ENCODE measurements around the gene TGFB3. TPM values are rescaled to one million over a fixed set of nuclear protein-coding genes. Genes with fewer than 3 reads are reported as not detected.
A peak's percentile ranks its signal among the peaks of the same experiment; 100 is the strongest.
"Not testable (repeated sequence)": the region's sequence is repeated elsewhere in the genome, so short reads cannot be mapped to it uniquely, and the experiment has no call there.

Gene TGFB3
- 2.4 and 3.6 TPM in 2 replicates for total RNA-seq

DNA sequence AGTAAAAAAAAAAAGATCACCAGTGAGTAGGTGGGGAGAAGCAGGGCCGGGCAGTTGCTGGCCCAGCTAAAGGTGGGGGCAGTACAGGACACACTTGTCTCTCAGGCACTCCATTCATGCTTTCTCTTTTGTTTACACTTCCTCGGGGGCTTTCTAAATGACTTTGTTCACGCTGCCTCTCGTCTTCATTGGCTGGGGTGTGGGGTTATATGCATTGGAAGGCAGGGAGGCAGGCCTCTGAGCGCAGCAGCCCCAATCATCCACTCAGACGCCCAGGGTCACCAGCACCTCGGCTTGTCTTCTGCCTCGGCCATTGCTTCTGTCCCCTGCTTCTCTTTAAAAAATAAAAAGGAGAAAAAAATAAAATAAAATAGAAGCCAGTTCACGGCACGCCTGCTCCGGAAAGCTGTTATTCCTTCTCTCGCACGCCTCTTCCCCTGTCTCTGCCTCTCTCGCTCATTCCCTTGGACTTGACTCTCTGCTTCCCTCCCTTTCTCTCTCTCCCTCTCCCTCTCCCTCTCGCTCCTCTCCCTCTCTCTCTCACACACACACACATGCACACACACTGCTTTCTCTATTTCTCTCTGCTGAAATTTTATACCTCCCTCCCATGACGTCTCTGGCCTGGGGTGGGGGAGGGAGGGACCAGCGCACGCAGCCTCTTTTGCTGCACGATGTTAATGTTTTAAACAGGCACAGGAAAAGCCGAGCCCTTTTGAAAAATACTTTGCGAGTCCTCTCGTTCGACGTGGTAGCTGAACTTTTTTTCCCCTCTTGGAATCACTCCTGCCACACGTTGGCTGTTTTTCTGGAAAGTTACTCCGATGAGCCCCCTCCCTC is at the start of gene TGFB3:
TGFB3 (minus strand) TSS at position 570 of the 840 bp plus-strand sequence. CDS start 1,102 bp downstream, outside the sequence.
- peaks cover 14% of the 10 kb centered on the region for H3K27me3 Mint-ChIP-seq
- intact Hi-C loops (cut with micrococcal nuclease) = loop anchor here (1.0 to 10.0 kb wide), 5 partner anchors 75 to 404 kb away; partner anchors contain the start of genes ERG28, GPATCH2L and TTLL5
- H3K36me3 Mint-ChIP-seq (ENCODE audit: low read depth) = peaks cover 2% of the 10 kb centered on the region

DNA sequence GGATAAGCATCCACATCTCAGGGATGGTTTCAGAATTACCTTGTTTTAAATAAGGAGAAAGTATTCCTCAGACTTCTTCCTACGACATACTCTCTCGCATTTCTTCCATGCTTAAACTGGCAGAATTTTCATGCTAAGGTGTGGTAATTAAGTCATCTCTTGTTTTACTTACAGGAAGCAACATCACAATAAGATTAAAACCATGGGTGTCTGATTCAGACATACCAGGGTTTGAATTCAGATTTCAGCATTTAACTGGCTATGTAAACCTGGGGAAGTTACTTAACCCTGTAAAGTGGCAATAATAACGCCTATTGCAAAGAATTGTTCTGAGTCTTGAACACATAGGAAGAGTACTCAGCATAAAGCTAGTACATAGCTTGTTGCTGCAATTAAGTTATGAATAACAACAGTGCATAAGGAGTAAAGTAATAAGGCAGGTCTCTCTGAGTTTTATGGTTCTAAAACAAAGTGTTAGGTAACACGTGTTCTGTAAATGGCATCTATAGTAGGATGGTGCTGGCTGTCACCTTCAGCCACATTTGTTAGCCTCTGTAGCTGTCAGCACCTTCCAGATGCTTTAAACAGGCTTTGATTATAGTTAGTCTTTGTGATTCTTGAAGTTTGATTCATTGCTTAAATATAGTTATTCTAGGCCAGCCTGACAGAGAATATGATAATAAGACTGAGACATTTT is 42.6 kb upstream of the TGFB3 start:
- Mint-ChIP-seq H3K36me3 (ENCODE audit: low read depth) (peaks cover 9% of the 10 kb centered on the region), H3K9me3 (peaks cover 13% of the 10 kb centered on the region), H3K27ac (no peak overlapping the region), H3K27me3 (no peaks in the 10 kb centered on the region), H3K4me3 (no peak overlapping the region), H3K4me1 (peaks cover 2% of the 10 kb centered on the region)
- intact Hi-C loops (cut with micrococcal nuclease) = no loop called here
- no peak for DNase-seq

More for the DNA sequence above, at the start of gene TGFB3:
- Mint-ChIP-seq H3K4me3 (peak within 1 kb of the TSS; percentile 84), H3K27ac (peak within 1 kb of the TSS; percentile 80), H3K4me1 (peaks cover 38% of the 10 kb centered on the region), H3K9me3 (no peaks in the 10 kb centered on the region)
- peak; percentile 82 for DNase-seq

DNA sequence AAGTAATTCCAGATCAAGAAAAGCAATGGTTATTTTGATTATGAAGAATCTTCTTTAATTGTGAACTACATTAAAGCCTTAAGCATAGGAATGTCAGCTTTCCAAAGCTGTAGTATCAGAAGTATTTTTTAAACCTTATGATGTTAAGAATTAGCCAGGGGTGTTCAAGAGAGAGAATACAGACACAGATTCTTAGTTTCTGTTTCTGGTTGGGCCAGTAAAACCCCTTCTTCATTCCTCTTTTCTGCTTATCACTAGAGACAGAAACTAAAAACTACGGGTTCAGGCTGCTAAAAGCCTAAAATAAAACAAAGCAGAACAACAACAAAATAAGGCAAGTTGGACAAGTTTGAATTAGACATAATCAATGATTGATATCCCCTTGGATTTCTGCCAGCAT is 42.0 kb upstream of the TGFB3 start:
- Mint-ChIP-seq H3K36me3 (ENCODE audit: low read depth) (peaks cover 10% of the 10 kb centered on the region), H3K9me3 (peaks cover 15% of the 10 kb centered on the region)

DNA sequence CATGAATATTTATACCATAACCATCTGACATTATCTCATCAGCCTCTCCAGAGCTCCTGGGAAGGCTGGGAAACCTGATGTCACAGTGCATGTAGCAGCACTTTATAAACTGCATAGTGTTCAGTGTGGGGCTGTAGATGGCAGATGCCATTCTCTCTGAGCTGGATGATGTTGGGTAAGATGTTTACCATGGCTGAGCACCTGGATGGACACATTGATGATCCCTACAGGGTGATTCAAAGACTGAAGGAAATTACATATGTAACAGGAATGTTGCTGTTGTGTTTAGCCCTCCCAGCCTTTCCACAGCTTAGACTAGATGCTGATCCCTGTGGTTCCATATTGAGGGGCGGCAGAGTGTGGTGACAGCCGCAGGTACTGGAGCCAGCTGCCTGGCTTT is 41.2 kb upstream of the TGFB3 start:
- intact Hi-C loops (cut with micrococcal nuclease) = no loop called here
- no peak overlapping the region for H3K27ac Mint-ChIP-seq

More for the DNA sequence above, 42.0 kb upstream of the TGFB3 start:
- peaks cover 2% of the 10 kb centered on the region for H3K4me1 Mint-ChIP-seq
- intact Hi-C loops (cut with micrococcal nuclease) = no loop called here
- H3K27ac Mint-ChIP-seq = no peak overlapping the region
- H3K27me3 Mint-ChIP-seq = no peaks in the 10 kb centered on the region
- DNase-seq = no peak
- H3K4me3 Mint-ChIP-seq = no peak overlapping the region

DNA sequence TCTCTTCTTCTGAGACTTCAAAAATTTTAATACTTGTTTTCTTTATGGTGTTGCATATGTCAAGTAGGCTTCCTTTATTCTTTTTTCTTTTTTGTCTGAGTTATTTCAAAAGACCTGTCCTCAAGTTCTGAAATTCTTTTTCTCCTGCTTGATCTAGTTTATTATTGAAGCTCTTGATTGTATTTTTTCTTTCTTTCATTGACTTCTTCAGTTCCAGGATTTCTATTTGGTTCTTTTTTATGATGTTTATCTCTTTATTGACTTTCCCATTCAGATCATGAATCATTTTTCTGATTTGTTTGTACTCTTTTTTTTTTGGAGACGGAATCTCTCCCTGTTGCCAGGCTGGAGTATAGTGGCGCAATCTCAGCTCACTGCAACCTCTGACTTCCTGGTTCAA is 37.9 kb upstream of the TGFB3 start:
- Mint-ChIP-seq H3K27me3 (no peaks in the 10 kb centered on the region), H3K27ac (no peak overlapping the region), H3K36me3 (ENCODE audit: low read depth) (peaks cover 10% of the 10 kb centered on the region), H3K9me3 (peaks cover 22% of the 10 kb centered on the region), H3K4me1 (peaks cover 2% of the 10 kb centered on the region), H3K4me3 (no peak overlapping the region)
- no peak for DNase-seq
- intact Hi-C loops (cut with micrococcal nuclease) = no loop called here

More for the DNA sequence above, 41.2 kb upstream of the TGFB3 start:
- Mint-ChIP-seq H3K4me1 (peaks cover 2% of the 10 kb centered on the region), H3K27me3 (no peaks in the 10 kb centered on the region), H3K4me3 (no peak overlapping the region), H3K36me3 (ENCODE audit: low read depth) (peaks cover 10% of the 10 kb centered on the region), H3K9me3 (peaks cover 15% of the 10 kb centered on the region)
- no peak for DNase-seq

GRCh38 chr14:76015668-76016067 is 33.9 kb upstream of the TGFB3 start:
- Mint-ChIP-seq H3K4me3 (no peak overlapping the region), H3K4me1 (no peaks in the 10 kb centered on the region), H3K27ac (no peak overlapping the region), H3K9me3 (peaks cover 22% of the 10 kb centered on the region), H3K27me3 (no peaks in the 10 kb centered on the region), H3K36me3 (ENCODE audit: low read depth) (peaks cover 10% of the 10 kb centered on the region)
- intact Hi-C loops (cut with micrococcal nuclease) = no loop called here
- DNase-seq = no peak

DNA sequence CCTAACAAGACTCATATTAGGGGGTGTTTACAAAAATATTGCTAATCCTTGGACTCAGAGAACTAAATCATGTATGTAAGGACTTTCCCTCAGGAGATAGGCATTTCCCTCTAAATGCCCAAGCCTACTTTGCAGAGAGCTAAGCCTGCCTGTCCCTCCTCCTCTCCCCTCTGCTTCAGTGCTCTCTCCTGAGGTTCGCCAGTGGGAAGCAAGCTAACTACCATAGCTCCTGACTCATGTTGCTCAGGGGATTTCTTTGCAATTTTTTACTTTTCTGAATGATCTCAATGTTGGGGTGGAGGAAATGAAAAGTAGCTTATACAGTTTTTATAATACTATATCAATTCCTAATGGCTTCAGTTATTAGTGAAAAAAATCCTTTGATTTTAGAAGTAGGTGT is 33.4 kb upstream of the TGFB3 start:
- DNase-seq = no peak
- H3K4me1 Mint-ChIP-seq = no peaks in the 10 kb centered on the region
- H3K27ac Mint-ChIP-seq = no peak overlapping the region
- H3K4me3 Mint-ChIP-seq = no peak overlapping the region
- H3K36me3 Mint-ChIP-seq (ENCODE audit: low read depth) = peaks cover 8% of the 10 kb centered on the region
- peaks cover 17% of the 10 kb centered on the region for H3K9me3 Mint-ChIP-seq
- intact Hi-C loops (cut with micrococcal nuclease) = no loop called here
- H3K27me3 Mint-ChIP-seq = no peaks in the 10 kb centered on the region

DNA sequence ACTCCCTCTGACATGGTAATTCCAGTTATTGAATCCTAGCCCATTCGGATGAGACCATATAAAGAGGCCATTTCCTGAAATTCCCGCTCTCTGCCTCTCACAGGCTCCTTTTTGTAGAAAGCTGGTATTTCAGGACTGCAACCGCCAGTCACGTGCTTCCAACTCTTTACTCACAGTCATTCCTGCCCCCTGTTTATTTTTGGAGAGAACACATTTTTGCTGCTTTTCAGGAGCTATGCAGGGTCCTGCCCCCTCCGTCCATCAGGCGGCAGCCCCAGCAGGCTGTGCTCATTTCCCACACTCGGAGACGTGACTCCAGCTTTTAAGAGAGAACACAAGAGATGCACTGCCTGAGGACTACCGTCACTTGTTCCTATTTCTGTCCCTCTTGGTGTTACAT is 30.6 kb upstream of the TGFB3 start:
- Mint-ChIP-seq H3K9me3 (peaks cover 4% of the 10 kb centered on the region), H3K27ac (no peak overlapping the region), H3K27me3 (no peaks in the 10 kb centered on the region), H3K4me1 (no peaks in the 10 kb centered on the region), H3K4me3 (no peak overlapping the region), H3K36me3 (ENCODE audit: low read depth) (no peaks in the 10 kb centered on the region)
- no peak for DNase-seq
- intact Hi-C loops (cut with micrococcal nuclease) = no loop called here

- intact Hi-C loops (cut with micrococcal nuclease) = no loop called here
- H3K4me1 Mint-ChIP-seq = no peaks in the 10 kb centered on the region
- H3K27ac Mint-ChIP-seq = no peak overlapping the region
- peaks cover under 1% of the 10 kb centered on the region for H3K9me3 Mint-ChIP-seq
- no peaks in the 10 kb centered on the region for H3K36me3 Mint-ChIP-seq (ENCODE audit: low read depth)
- H3K4me3 Mint-ChIP-seq = no peak overlapping the region
- H3K27me3 Mint-ChIP-seq = no peaks in the 10 kb centered on the region
- no peak for DNase-seq
Observed at GRCh38 chr14:76011930-76012329, 30.1 kb upstream of the TGFB3 start.

DNA sequence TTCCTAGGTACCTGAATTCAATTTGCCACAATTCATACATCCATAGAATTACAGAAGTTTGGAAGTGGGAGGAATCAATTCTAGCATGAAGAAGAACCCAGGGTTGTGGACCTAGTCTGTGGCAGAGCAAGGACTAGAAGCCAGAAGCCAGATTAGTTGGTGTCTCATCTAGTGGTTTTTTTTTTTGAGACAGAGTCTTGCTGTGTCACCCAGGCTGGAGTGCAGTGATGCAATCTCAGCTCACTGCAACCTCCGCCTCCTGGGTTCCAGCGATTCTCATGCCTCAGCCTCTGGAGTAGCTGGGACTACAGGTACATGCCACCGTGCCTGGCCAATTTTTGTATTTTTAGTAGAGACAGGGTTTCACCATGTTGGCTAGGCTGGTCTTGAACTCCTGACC is 27.8 kb upstream of the TGFB3 start:
- H3K27ac Mint-ChIP-seq; intact Hi-C loops (cut with micrococcal nuclease): not testable (repeated sequence)

GRCh38 chr14:76007852-76008251 is 26.1 kb upstream of the TGFB3 start:
- H3K27me3 Mint-ChIP-seq = no peaks in the 10 kb centered on the region
- intact Hi-C loops (cut with micrococcal nuclease) = no loop called here
- no peak for DNase-seq

More for the DNA sequence above, 27.8 kb upstream of the TGFB3 start:
- not testable (repeated sequence) for H3K4me3 Mint-ChIP-seq; DNase-seq; H3K36me3 Mint-ChIP-seq (ENCODE audit: low read depth); H3K9me3 Mint-ChIP-seq; H3K27me3 Mint-ChIP-seq; H3K4me1 Mint-ChIP-seq

DNA sequence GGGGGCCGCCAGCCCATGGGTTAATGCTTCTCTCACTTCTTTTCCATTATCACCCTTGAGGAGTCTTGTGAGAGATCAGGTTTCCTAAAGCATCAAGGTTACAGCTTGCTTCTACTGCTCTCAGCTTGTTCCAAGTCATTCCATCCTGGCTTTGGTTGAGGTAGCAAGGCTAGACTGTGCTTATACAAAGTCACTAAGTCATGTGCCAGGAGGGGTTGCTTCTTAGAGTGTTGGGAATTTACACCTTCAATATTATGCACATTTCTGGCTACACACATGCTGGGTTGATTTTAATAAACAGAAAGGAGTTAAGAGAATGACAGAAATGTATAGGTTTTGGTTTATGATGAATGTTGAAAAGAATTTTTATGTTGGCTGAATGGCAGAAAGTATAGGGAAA is 25.6 kb upstream of the TGFB3 start:
- H3K27ac Mint-ChIP-seq = no peak overlapping the region
- no peaks in the 10 kb centered on the region for H3K4me1 Mint-ChIP-seq
- H3K36me3 Mint-ChIP-seq (ENCODE audit: low read depth) = peaks cover 5% of the 10 kb centered on the region

More at GRCh38 chr14:76007852-76008251, 26.1 kb upstream of the TGFB3 start:
- Mint-ChIP-seq H3K9me3 (no peaks in the 10 kb centered on the region), H3K36me3 (ENCODE audit: low read depth) (peaks cover 2% of the 10 kb centered on the region), H3K4me3 (no peak overlapping the region), H3K27ac (no peak overlapping the region), H3K4me1 (no peaks in the 10 kb centered on the region)

GRCh38 chr14:76006253-76006652 is 24.5 kb upstream of the TGFB3 start:
- no peak overlapping the region for H3K4me3 Mint-ChIP-seq
- no peak for DNase-seq
- H3K27ac Mint-ChIP-seq = no peak overlapping the region
- H3K9me3 Mint-ChIP-seq = peaks cover 6% of the 10 kb centered on the region
- peaks cover 5% of the 10 kb centered on the region for H3K36me3 Mint-ChIP-seq (ENCODE audit: low read depth)
- intact Hi-C loops (cut with micrococcal nuclease) = no loop called here
- H3K27me3 Mint-ChIP-seq = no peaks in the 10 kb centered on the region
- no peaks in the 10 kb centered on the region for H3K4me1 Mint-ChIP-seq

More for the DNA sequence above, 25.6 kb upstream of the TGFB3 start:
- Mint-ChIP-seq H3K27me3 (no peaks in the 10 kb centered on the region), H3K4me3 (no peak overlapping the region), H3K9me3 (peaks cover 4% of the 10 kb centered on the region)
- no peak for DNase-seq
- intact Hi-C loops (cut with micrococcal nuclease) = no loop called here

DNA sequence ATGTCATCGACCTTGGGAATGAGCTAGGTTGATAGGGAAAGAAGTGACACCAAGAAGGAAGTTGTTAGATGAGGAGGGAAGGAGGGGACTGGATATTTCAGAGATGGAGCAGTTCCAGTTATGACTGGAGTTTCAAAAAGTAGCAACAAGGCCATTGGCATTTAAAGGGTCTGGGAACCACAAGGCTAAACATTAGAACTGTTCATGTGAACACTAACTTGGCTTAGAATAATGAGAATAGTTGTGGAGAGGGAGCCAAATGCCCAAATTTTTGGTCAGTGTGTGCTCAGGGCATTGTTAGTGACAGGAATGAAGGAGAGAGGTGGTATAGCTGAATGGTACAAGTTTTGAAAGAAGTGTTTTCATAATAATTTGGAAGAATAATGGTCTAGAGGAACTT is 20.6 kb upstream of the TGFB3 start:
- H3K27ac Mint-ChIP-seq = no peak overlapping the region
- H3K9me3 Mint-ChIP-seq = peaks cover 6% of the 10 kb centered on the region
- no peaks in the 10 kb centered on the region for H3K27me3 Mint-ChIP-seq
- H3K4me1 Mint-ChIP-seq = no peaks in the 10 kb centered on the region
- H3K4me3 Mint-ChIP-seq = no peak overlapping the region
- intact Hi-C loops (cut with micrococcal nuclease) = no loop called here
- H3K36me3 Mint-ChIP-seq (ENCODE audit: low read depth) = peaks cover 5% of the 10 kb centered on the region
- no peak for DNase-seq

All from activated CD4-positive, alpha-beta T cell treated with anti-CD3 and anti-CD28 coated beads, Interleukin-2, amount 10 ng/mL, durations not matched to agents 24 days and 14 days (primary cell).